Measurements from ENCODE around the gene BLOC1S5. TPM values are rescaled to one million over a fixed set of nuclear protein-coding genes. Genes with fewer than 3 reads are reported as not detected.

The BLOC1S5 gene
- polyA plus RNA-seq, 2 of the 4 experiments (the other 2 are of a cell fraction): 10.2 to 10.8 TPM

GRCh38 chr6:8090650-8091049, 26.5 kb upstream of the BLOC1S5 start:
- no peak for TF ChIP-seq SMC3 (IDR thresholded peaks at IDR 0.05)
- Histone ChIP-seq H3K27ac (no peak overlapping the region), H3K4me1 (peaks cover 10% of the 10 kb centered on the region), H3K4me2 (no peak overlapping the region), H3K9me3 (no peaks in the 10 kb centered on the region), H3K4me3 (no peak overlapping the region)
- DNase-seq (ENCODE audit: low read depth in 1 of 2, low spot score in 1 of 2) (no peak), ATAC-seq (no peak), FAIRE-seq (no peak)
- ChIA-PET CTCF (no interaction called here), POLR2A (no interaction called here)
- 97% methylated on average over 3 of the region's 3 CpGs for WGBS (ENCODE audit: missing lambda C conversion rate)

- no peak overlapping the region for H3K27ac ChIP-seq
- WGBS (ENCODE audit: missing lambda C conversion rate): 98% methylated on average over 2 of the region's 2 CpGs
- no peaks in the 10 kb centered on the region for H3K9me3 ChIP-seq
- DNase-seq (ENCODE audit: low read depth in 1 of 2, low spot score in 1 of 2) (no peak), ATAC-seq (no peak), FAIRE-seq (no peak)
- no peak overlapping the region for H3K4me2 ChIP-seq
- no peak overlapping the region for H3K4me3 ChIP-seq
- peaks cover 26% of the 10 kb centered on the region for H3K4me1 ChIP-seq
- TF ChIP-seq TFCP2L1 (CRISPR knock-in tag; IDR thresholded peaks at IDR 0.05): no peak
- no peak for TF ChIP-seq NFE2L2 (conservative IDR thresholded peaks at IDR 0.05; ENCODE audit: low read length)
- TF ChIP-seq CEBPB (IDR thresholded peaks at IDR 0.05): no peak
- TF ChIP-seq HOXA7 (CRISPR knock-in tag; IDR thresholded peaks at IDR 0.05): no peak
- TF ChIP-seq USF2 (IDR thresholded peaks at IDR 0.05): no peak
- no peak for TF ChIP-seq ELK1 (IDR thresholded peaks at IDR 0.05; ENCODE audit: low read depth, low read length)
- no peak for TF ChIP-seq NR3C1 (IDR thresholded peaks at IDR 0.05)
- no peak for TF ChIP-seq CBX2 (IDR thresholded peaks at IDR 0.05; ENCODE audit: borderline replicate concordance, low read depth)
- TF ChIP-seq GATA3 (IDR thresholded peaks at IDR 0.05; ENCODE audit: borderline replicate concordance): no peak
- no peak for TF ChIP-seq FOSL2 (IDR thresholded peaks at IDR 0.05)
- no peak for TF ChIP-seq FOSL2 (CRISPR knock-in tag; IDR thresholded peaks at IDR 0.05)
- no peak for TF ChIP-seq ZSCAN20 (CRISPR knock-in tag; IDR thresholded peaks at IDR 0.05)
- TF ChIP-seq CBX8 (IDR thresholded peaks at IDR 0.05): no peak
- TF ChIP-seq ZC3H11A (IDR thresholded peaks at IDR 0.05): no peak
- TF ChIP-seq ZFP36 (IDR thresholded peaks at IDR 0.05; ENCODE audit: borderline replicate concordance, partially characterized antibody): no peak
- no peak for TF ChIP-seq REST (IDR thresholded peaks at IDR 0.05)
- no peak for TF ChIP-seq RNF2 (IDR thresholded peaks at IDR 0.05; ENCODE audit: borderline replicate concordance, low read depth)
- TF ChIP-seq POLR2A (IDR thresholded peaks at IDR 0.05; ENCODE audit: low read length): no peak
- POLR2A ChIA-PET: interaction anchor here (1.2 kb wide), 1 partner anchor 14 kb away, joined by 3 read pairs; the partner anchor contains the start of gene EEF1E1
- CTCF ChIA-PET: no interaction called here
Observed at GRCh38 chr6:8088886-8089285, 24.7 kb upstream of the BLOC1S5 start.

Data from A549 (cell line).